ENCODE measurements around the gene ORC3.
"Not testable (repeated sequence)": the region's sequence is repeated elsewhere in the genome, so short reads cannot be mapped to it uniquely, and the experiment has no call there.

The ORC3 gene

DNA sequence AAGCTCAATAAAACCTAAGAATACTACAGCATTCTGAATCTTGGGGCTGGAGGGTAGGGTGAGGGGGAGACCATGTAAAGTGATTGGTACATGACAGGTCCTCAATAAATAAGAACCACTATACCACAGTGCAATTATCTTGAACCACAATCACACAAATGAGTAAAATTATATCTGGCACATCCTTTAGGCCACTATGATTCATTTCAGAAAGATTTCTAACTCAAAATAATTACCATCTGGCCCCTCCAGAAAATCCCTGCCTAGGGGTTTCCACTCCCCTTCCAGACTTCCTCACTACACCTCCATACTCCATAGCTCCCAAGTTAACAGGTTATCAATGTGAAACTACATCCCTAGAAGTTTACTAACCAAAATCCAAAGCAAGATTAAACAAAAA, 92.4 kb downstream of the ORC3 start:
- ATAC-seq (ENCODE audit: low read depth) = peak; percentile 40; the same call in 2 of the 3 replicates
- peak overlapping the region; percentile 5 for H3K27ac ChIP-seq (ENCODE audit: poor library complexity, severe bottlenecking)
- H3K4me1 ChIP-seq (ENCODE audit: insufficient read depth, poor library complexity, severe bottlenecking) = peaks cover 21% of the 10 kb centered on the region
- peaks cover 3% of the 10 kb centered on the region for H3K9me3 ChIP-seq (ENCODE audit: severe bottlenecking)
- H3K27me3 ChIP-seq (ENCODE audit: insufficient read depth, poor library complexity, severe bottlenecking) = no peaks in the 10 kb centered on the region
- H3K4me3 ChIP-seq (ENCODE audit: severe bottlenecking) = no peak overlapping the region
- TF ChIP-seq, protein P1, sequence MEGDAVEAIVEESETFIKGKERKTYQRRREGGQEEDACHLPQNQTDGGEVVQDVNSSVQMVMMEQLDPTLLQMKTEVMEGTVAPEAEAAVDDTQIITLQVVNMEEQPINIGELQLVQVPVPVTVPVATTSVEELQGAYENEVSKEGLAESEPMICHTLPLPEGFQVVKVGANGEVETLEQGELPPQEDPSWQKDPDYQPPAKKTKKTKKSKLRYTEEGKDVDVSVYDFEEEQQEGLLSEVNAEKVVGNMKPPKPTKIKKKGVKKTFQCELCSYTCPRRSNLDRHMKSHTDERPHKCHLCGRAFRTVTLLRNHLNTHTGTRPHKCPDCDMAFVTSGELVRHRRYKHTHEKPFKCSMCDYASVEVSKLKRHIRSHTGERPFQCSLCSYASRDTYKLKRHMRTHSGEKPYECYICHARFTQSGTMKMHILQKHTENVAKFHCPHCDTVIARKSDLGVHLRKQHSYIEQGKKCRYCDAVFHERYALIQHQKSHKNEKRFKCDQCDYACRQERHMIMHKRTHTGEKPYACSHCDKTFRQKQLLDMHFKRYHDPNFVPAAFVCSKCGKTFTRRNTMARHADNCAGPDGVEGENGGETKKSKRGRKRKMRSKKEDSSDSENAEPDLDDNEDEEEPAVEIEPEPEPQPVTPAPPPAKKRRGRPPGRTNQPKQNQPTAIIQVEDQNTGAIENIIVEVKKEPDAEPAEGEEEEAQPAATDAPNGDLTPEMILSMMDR (IDR thresholded peaks at IDR 0.05; ENCODE audit: poor library complexity, severe bottlenecking) = no peak
- DNase-seq (ENCODE audit: low spot score) = no peak
- H3K36me3 ChIP-seq (ENCODE audit: low read depth) = peaks cover 67% of the 10 kb centered on the region

DNA sequence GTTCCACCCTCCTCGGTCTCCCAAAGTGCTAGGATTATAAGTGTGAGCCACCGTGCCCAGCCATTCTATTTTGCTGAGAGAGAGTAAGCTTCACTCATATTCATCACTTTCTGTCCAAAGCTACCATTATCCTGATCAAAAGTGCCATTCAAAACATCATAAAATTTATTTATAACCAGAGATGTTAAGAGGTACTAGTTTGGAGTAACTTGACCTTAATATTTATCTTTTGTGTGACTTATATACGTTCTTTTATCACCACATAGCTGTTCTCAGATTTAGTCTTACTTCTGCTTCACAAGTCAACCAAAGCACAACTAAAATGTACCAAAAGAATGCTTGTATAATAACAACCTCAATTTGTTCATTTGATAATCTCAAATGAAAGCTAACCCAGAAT, 94.0 kb downstream of the ORC3 start:
- TF ChIP-seq, protein P1 (IDR thresholded peaks at IDR 0.05; ENCODE audit: poor library complexity, severe bottlenecking) = no peak
- no peaks in the 10 kb centered on the region for H3K27me3 ChIP-seq (ENCODE audit: insufficient read depth, poor library complexity, severe bottlenecking)
- peaks cover 21% of the 10 kb centered on the region for H3K4me1 ChIP-seq (ENCODE audit: insufficient read depth, poor library complexity, severe bottlenecking)
- peaks cover 57% of the 10 kb centered on the region for H3K36me3 ChIP-seq (ENCODE audit: low read depth)
- no peak for DNase-seq (ENCODE audit: low spot score)
- ATAC-seq (ENCODE audit: low read depth) = no peak
- no peak overlapping the region for H3K4me3 ChIP-seq (ENCODE audit: severe bottlenecking)
- no peak overlapping the region for H3K27ac ChIP-seq (ENCODE audit: poor library complexity, severe bottlenecking)
- peaks cover 3% of the 10 kb centered on the region for H3K9me3 ChIP-seq (ENCODE audit: severe bottlenecking)

DNA sequence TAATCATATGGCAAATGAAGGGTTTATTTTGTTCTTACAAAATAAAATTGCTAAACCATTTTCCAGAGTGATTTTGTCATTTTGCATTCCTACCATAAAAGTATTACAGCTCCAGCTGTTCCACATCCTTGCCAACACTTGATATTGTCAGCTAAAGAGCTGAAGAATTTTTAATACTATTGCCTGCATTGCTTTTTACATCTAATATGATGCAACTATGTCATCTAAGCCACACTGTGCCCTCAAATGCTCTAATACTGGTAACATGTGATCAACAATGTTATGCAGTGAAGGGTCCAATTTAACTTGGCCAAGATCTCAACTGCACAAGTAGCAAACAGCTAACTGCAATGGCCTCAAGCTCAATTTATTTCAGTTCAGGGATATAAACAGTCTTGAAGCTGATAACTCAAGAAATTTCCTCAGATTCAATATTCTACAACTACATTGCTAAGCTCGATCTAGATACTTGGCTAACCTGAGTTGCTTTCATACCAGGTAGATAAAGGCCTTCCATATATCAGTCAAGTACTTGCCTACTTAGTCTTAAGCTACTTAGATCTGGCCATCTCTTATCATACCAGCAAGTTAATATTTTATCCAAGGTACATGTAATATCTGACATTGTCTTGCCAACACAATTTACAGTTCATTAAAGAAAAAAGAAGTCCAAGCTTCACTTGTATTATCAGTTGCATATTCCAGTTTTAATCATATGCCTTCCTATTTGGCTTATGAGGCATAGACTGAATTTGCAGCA, 95.1 kb downstream of the ORC3 start:
- Histone ChIP-seq H3K4me3 (ENCODE audit: severe bottlenecking) (no peak overlapping the region), H3K27me3 (ENCODE audit: insufficient read depth, poor library complexity, severe bottlenecking) (no peaks in the 10 kb centered on the region), H3K27ac (ENCODE audit: poor library complexity, severe bottlenecking) (no peak overlapping the region), H3K36me3 (ENCODE audit: low read depth) (peaks cover 46% of the 10 kb centered on the region), H3K9me3 (ENCODE audit: severe bottlenecking) (peaks cover 3% of the 10 kb centered on the region), H3K4me1 (ENCODE audit: insufficient read depth, poor library complexity, severe bottlenecking) (peaks cover 21% of the 10 kb centered on the region)
- ATAC-seq (ENCODE audit: low read depth) = no peak
- DNase-seq (ENCODE audit: low spot score) = no peak
- TF ChIP-seq, protein P1 (IDR thresholded peaks at IDR 0.05; ENCODE audit: poor library complexity, severe bottlenecking) = no peak

DNA sequence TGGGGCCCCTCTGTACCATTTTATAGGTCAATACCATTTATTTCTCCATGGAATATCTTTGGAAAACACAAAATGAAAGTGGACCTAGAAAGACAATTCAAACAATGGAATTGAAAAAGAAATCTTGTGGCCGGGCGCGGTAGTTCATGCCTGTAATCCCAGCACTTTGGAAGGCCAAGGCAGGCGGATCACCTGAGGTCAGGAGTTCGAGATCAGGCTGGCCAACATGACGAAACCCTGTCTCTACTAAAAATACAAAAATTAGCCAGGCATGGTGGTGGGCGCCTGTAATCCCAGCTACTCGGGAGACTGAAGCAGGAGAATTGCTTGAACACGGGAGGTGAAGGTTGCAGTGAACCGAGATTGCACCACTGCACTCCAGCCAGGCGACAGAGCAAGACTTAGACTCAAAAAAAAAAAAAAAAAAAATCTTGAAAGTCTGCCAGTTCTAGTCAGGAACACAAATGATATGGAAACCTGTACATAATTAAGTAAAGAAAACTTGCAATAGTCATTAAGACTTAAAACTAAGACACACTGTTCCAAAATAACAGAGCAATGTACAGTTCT, 96.8 kb downstream of the ORC3 start:
- not testable (repeated sequence) for ATAC-seq (ENCODE audit: low read depth); H3K27ac ChIP-seq (ENCODE audit: poor library complexity, severe bottlenecking); H3K9me3 ChIP-seq (ENCODE audit: severe bottlenecking); H3K4me3 ChIP-seq (ENCODE audit: severe bottlenecking); DNase-seq (ENCODE audit: low spot score); H3K27me3 ChIP-seq (ENCODE audit: insufficient read depth, poor library complexity, severe bottlenecking)
- peaks cover 43% of the 10 kb centered on the region for H3K36me3 ChIP-seq (ENCODE audit: low read depth)
- H3K4me1 ChIP-seq (ENCODE audit: insufficient read depth, poor library complexity, severe bottlenecking) = peaks cover 21% of the 10 kb centered on the region

DNA sequence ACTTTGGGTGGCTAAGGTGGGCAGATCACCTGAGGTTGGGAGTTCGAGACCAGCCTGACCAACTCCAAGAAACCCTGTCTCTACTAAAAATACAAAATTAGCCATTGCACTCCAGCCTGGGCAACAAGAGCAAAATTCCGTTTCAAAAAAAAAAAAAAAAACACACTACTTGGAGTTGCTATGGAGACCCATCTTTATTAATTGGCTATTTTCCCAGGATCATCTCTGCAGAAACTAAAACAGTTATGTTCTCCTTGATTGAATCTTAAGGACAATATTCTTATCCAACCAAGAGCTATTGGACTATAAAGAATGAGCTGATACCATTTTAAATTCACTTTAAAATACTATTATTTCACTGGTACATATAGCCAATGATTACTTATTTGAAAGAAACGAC, 97.4 kb downstream of the ORC3 start:
- ATAC-seq (ENCODE audit: low read depth) (no peak), DNase-seq (ENCODE audit: low spot score) (no peak)
- Histone ChIP-seq H3K9me3 (ENCODE audit: severe bottlenecking) (peaks cover 3% of the 10 kb centered on the region), H3K27me3 (ENCODE audit: insufficient read depth, poor library complexity, severe bottlenecking) (no peaks in the 10 kb centered on the region), H3K27ac (ENCODE audit: poor library complexity, severe bottlenecking) (no peak overlapping the region), H3K4me1 (ENCODE audit: insufficient read depth, poor library complexity, severe bottlenecking) (peaks cover 21% of the 10 kb centered on the region), H3K4me3 (ENCODE audit: severe bottlenecking) (no peak overlapping the region), H3K36me3 (ENCODE audit: low read depth) (peaks cover 42% of the 10 kb centered on the region)
- TF ChIP-seq, protein P1 (IDR thresholded peaks at IDR 0.05; ENCODE audit: poor library complexity, severe bottlenecking) = no peak

DNA sequence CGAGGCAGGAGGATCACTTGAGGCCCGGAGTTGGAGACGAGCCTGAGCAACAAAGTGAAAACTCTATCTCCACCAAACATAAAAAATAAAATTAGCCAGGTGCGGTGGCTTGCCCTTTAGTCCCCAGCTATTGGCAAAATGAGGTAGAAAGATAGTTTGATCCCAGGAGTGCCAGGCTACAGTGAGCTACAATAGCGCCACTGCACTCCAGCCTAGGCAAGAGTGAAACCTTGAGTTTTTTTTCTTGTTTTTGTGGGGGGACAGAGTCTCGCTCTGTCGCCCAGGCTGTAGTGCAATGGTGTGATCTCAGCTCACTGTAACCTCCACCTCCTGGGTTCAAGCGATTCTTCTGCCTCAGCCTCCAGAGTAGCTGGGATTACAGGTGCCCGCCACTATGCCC, 98.0 kb downstream of the ORC3 start:
- H3K9me3 ChIP-seq (ENCODE audit: severe bottlenecking); DNase-seq (ENCODE audit: low spot score); H3K27me3 ChIP-seq (ENCODE audit: insufficient read depth, poor library complexity, severe bottlenecking); H3K4me3 ChIP-seq (ENCODE audit: severe bottlenecking); ATAC-seq (ENCODE audit: low read depth); H3K27ac ChIP-seq (ENCODE audit: poor library complexity, severe bottlenecking): not testable (repeated sequence)
- Histone ChIP-seq H3K4me1 (ENCODE audit: insufficient read depth, poor library complexity, severe bottlenecking) (peaks cover 15% of the 10 kb centered on the region), H3K36me3 (ENCODE audit: low read depth) (peaks cover 40% of the 10 kb centered on the region)
